Mesothelial cell of epicardium (in vitro differentiated cells): ENCODE measurements around the gene PFKFB3. TPM values are rescaled to one million over a fixed set of nuclear protein-coding genes. Genes with fewer than 3 reads are reported as not detected.

Experiments used
- DNase-seq, 2 experiments: peaks; one replicate each; pipeline ENCODE4 v3.0.0; 2021; ENCODE audit warnings: low spot score in 2 of 2; ENCODE audit not compliant: unreplicated experiment in 2 of 2
- H3K27ac Mint-ChIP-seq: 2 replicates; pipeline ENCODE4 v1.8.0; 2021; ENCODE audit warnings: mixed read lengths
- H3K27me3 Mint-ChIP-seq: 2 replicates; pipeline ENCODE4 v1.8.0; 2021; ENCODE audit warnings: low read depth, mixed read lengths
- H3K36me3 Mint-ChIP-seq: 2 replicates; pipeline ENCODE4 v1.8.0; 2021; ENCODE audit warnings: mixed read lengths
- H3K4me1 Mint-ChIP-seq: 2 replicates; pipeline ENCODE4 v1.8.0; 2021; ENCODE audit warnings: mixed read lengths
- H3K4me3 Mint-ChIP-seq: 2 replicates; pipeline ENCODE4 v1.8.0; 2021; ENCODE audit warnings: mild to moderate bottlenecking, moderate library complexity, mixed read lengths
- H3K9me3 Mint-ChIP-seq: 2 replicates; pipeline ENCODE4 v1.8.0; 2021; ENCODE audit warnings: mixed read lengths
- total RNA-seq: library from RNA; stranded (reverse); gene quantifications from 3 replicates; pipeline ENCODE4 v1.2.1, GENCODE V29; 2021
- TF ChIP-seq, protein P1 (sequence below): fragments of 200-600 bp; sonication (generic); IDR thresholded peaks from one replicate; pipeline ENCODE4 v1.5.0; 2021; ENCODE audit warnings: antibody characterized with exemption; ENCODE audit not compliant: unreplicated experiment

The PFKFB3 gene
- total RNA-seq, 1 donor from 2014 or later, result 51.5 TPM

DNA sequence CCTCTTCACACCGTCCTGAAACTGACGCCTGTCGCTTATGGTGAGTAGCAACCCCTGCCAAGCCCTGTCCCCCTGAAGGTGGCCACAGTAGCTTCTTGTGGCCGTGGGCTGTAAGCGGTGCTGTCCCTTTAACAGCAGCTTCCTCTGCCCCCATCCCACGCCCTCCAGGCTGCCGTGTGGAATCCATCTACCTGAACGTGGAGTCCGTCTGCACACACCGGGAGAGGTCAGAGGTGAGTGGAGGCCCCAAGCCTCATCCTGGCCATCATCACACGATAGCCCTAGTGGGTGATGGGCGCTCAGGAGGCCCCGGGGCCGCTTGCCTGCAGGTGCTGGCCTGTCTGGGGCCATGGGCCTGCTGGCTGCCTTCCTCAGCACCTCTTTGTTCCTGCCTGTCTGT lies 21.2 kb downstream of the PFKFB3 start:
- no peaks in the 10 kb centered on the region for H3K4me1 Mint-ChIP-seq
- H3K36me3 Mint-ChIP-seq, result peaks cover 36% of the 10 kb centered on the region
- no peak overlapping the region for H3K4me3 Mint-ChIP-seq
- no peaks in the 10 kb centered on the region for H3K9me3 Mint-ChIP-seq
- H3K27me3 Mint-ChIP-seq, result no peaks in the 10 kb centered on the region
- no peak overlapping the region for H3K27ac Mint-ChIP-seq
- no peak for DNase-seq
- TF ChIP-seq, protein P1, sequence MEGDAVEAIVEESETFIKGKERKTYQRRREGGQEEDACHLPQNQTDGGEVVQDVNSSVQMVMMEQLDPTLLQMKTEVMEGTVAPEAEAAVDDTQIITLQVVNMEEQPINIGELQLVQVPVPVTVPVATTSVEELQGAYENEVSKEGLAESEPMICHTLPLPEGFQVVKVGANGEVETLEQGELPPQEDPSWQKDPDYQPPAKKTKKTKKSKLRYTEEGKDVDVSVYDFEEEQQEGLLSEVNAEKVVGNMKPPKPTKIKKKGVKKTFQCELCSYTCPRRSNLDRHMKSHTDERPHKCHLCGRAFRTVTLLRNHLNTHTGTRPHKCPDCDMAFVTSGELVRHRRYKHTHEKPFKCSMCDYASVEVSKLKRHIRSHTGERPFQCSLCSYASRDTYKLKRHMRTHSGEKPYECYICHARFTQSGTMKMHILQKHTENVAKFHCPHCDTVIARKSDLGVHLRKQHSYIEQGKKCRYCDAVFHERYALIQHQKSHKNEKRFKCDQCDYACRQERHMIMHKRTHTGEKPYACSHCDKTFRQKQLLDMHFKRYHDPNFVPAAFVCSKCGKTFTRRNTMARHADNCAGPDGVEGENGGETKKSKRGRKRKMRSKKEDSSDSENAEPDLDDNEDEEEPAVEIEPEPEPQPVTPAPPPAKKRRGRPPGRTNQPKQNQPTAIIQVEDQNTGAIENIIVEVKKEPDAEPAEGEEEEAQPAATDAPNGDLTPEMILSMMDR, result no peak

DNA sequence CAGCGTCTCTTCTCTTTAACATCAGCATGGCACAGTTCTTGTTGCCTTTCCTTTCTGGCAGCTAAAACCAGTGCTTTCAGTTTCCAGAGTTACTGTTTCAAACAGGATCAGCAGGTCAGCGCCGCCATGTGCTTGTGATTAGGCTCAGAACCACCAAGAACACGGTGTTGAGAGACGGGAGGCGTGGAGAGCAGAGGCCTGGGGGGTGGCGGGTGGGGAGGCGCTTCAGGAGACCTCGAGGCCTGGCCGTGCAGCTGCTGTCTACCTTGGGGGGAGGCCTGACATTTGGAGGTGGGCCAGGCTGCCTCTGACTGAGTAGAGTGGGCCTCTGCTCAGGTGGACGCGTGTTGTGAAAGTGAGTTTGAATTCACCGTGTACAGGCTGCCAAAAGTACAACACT lies 22.0 kb downstream of the PFKFB3 start:
- no peaks in the 10 kb centered on the region for H3K27me3 Mint-ChIP-seq
- H3K4me3 Mint-ChIP-seq, result no peak overlapping the region
- no peak overlapping the region for H3K27ac Mint-ChIP-seq

DNA sequence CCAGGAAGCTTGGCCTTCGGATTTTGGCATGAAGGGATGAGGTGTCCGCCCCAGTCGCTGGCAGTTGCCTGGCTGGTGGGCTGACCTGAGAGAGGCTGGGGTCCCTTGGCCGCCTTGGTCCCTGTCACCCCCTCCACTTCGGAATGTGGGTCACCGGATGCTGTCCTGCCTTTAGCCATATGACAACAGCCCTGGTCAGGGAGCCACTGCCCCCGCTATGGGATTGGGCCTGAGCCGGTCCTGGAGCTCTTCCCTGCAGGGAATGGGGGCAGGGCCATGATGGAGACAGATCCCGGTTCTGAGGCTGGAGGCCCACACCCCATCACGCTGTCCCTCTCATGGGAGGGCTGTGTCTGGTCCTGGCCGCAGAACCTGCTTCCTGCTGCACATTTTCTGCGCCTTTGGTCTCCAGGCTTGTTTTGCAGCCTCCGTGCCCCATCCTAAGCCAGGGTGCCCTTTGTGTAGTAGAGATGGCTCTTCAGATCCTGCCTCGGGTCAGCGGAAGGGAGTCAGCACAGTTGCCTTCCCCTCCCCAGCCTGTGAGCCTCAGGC lies 22.6 kb downstream of the PFKFB3 start:
- Mint-ChIP-seq H3K27me3 (no peaks in the 10 kb centered on the region), H3K27ac (no peak overlapping the region), H3K36me3 (peaks cover 36% of the 10 kb centered on the region)

More for the DNA sequence above, 22.0 kb downstream of the PFKFB3 start:
- no peak for DNase-seq
- TF ChIP-seq, protein P1, result no peak
- Mint-ChIP-seq H3K9me3 (no peaks in the 10 kb centered on the region), H3K4me1 (no peaks in the 10 kb centered on the region), H3K36me3 (peaks cover 33% of the 10 kb centered on the region)

DNA sequence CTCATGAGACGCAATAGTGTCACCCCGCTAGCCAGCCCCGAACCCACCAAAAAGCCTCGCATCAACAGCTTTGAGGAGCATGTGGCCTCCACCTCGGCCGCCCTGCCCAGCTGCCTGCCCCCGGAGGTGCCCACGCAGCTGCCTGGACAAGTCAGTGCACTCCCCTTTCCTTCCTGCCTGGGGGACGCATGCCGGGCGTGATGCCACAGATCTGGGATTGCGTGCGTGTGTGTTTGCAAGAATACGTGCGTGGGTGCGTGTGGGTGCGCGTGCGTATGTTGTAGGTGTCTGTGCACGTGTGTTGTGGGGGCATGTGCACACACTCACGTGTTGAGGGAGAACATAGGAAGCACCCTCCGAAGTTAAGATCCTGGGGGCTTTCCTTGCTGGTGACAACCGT lies 23.5 kb downstream of the PFKFB3 start:
- no peak for DNase-seq
- TF ChIP-seq, protein P1, result no peak
- H3K36me3 Mint-ChIP-seq, result peaks cover 32% of the 10 kb centered on the region
- no peak overlapping the region for H3K4me3 Mint-ChIP-seq
- no peaks in the 10 kb centered on the region for H3K9me3 Mint-ChIP-seq
- H3K27ac Mint-ChIP-seq, result no peak overlapping the region
- no peaks in the 10 kb centered on the region for H3K27me3 Mint-ChIP-seq
- H3K4me1 Mint-ChIP-seq, result no peaks in the 10 kb centered on the region

More for the DNA sequence above, 22.6 kb downstream of the PFKFB3 start:
- no peak overlapping the region for H3K4me3 Mint-ChIP-seq
- TF ChIP-seq, protein P1, result no peak
- H3K9me3 Mint-ChIP-seq, result no peaks in the 10 kb centered on the region
- no peak for DNase-seq
- no peaks in the 10 kb centered on the region for H3K4me1 Mint-ChIP-seq

DNA sequence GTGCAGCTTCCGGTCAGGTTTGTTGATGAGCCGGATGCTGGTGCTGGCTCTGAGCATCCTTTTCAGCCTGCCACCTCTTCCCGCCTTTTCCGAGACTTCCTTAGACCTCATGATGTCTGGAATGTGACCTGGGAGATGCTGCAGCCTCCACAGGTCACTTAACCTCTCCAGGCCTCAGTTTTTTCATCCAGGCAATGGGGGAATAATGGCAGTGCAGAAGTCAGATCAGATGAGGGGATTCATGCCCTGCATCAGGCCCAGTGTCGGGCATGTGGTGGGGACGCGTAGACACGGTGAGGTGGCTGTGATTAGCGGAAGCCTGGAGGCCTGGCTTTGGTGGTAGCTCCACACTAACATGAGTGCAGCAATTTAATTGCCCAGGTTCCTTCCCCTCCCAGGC lies 24.6 kb downstream of the PFKFB3 start:
- TF ChIP-seq, protein P1, result no peak
- H3K27me3 Mint-ChIP-seq, result no peaks in the 10 kb centered on the region
- H3K27ac Mint-ChIP-seq, result no peak overlapping the region
- H3K4me1 Mint-ChIP-seq, result no peaks in the 10 kb centered on the region
- DNase-seq, result no peak
- H3K36me3 Mint-ChIP-seq, result peaks cover 35% of the 10 kb centered on the region
- no peak overlapping the region for H3K4me3 Mint-ChIP-seq
- no peaks in the 10 kb centered on the region for H3K9me3 Mint-ChIP-seq

DNA sequence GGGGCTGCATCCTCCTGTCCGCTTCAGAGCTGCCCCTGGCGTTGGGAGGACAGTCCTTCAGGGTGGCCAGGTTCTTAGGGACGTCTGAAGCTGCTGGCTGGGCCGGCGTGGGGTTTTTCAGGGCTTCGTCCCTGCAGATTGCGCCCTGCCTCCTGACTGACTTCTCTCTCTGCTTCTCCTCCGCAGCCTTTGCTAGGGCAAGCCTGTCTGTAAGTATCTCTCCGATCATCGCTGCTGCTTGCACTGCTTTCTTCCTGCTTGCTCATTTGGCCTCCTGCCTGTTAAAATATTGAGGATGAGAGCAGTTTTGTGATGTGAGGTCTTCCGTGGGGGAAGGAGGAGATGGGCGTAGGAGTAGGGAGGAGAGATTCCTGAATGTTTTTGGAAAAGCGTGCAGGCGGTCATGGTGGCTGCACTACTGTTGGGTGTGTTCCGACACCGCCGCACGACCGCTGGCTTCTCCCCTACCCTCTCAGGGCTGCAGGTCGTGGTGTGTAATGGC lies 25.3 kb downstream of the PFKFB3 start:
- no peak for DNase-seq

More for the DNA sequence above, 25.3 kb downstream of the PFKFB3 start:
- H3K27me3 Mint-ChIP-seq, result no peaks in the 10 kb centered on the region
- no peak overlapping the region for H3K27ac Mint-ChIP-seq
- H3K36me3 Mint-ChIP-seq, result peaks cover 41% of the 10 kb centered on the region
- H3K4me1 Mint-ChIP-seq, result no peaks in the 10 kb centered on the region
- no peak overlapping the region for H3K4me3 Mint-ChIP-seq
- TF ChIP-seq, protein P1, result no peak
- H3K9me3 Mint-ChIP-seq, result no peaks in the 10 kb centered on the region
